HepG2 (cell line): Measurements from ENCODE around the gene DDX18. TPM values are rescaled to one million over a fixed set of nuclear protein-coding genes. Genes with fewer than 3 reads are reported as not detected.

Source experiments
- ARNT2 ChIP-seq: sonication (generic); formaldehyde crosslinking; IDR thresholded peaks from 2 replicates; pipeline ENCODE4 v1.8.0; 2022; ENCODE audit warnings: mild to moderate bottlenecking, low read depth, missing genetic modification reagents, moderate library complexity
- ATF2 ChIP-seq: sonication (generic); formaldehyde crosslinking; IDR thresholded peaks from 2 replicates; pipeline ENCODE4 v1.4.0; 2020; ENCODE audit warnings: missing genetic modification reagents
- CREM ChIP-seq, 2 experiments: sonication (generic) in 1 of 2; formaldehyde crosslinking in 1 of 2; IDR thresholded peaks; 2 replicates each; pipeline versions ENCODE4 v1.4.0 to v1.6.1; 2016 to 2020; ENCODE audit warnings: antibody characterized with exemption in 1 of 2, mild to moderate bottlenecking in 1 of 2, missing genetic modification reagents in 1 of 2
- CSRNP1 ChIP-seq: sonication (generic); formaldehyde crosslinking; IDR thresholded peaks from 2 replicates; pipeline ENCODE4 v1.8.1; 2023; ENCODE audit warnings: mild to moderate bottlenecking, missing genetic modification reagents
- ESRRA ChIP-seq: sonication (generic); formaldehyde crosslinking; IDR thresholded peaks from 2 replicates; pipeline ENCODE4 v1.5.1; 2020; ENCODE audit warnings: mild to moderate bottlenecking, low read depth, missing genetic modification reagents
- GATA4 ChIP-seq: sonication (generic); IDR thresholded peaks from 2 replicates; pipeline ENCODE4 v1.6.1; 2016; ENCODE audit warnings: antibody characterized with exemption, low read depth, borderline replicate concordance
- LCORL ChIP-seq, 2 experiments: fragments of 450-650 bp in 1 of 2; sonication (generic) in 1 of 2; formaldehyde crosslinking in 1 of 2; IDR thresholded peaks; 2 replicates each; pipeline versions ENCODE4 v1.5.0 to v1.6.1; 2017 to 2020; ENCODE audit warnings: antibody characterized with exemption in 1 of 2, missing genetic modification reagents in 1 of 2
- MIER3 ChIP-seq: IDR thresholded peaks from 2 replicates; pipeline ENCODE4 v1.6.1; 2016; ENCODE audit warnings: missing compliant biosample characterization, borderline replicate concordance
- SOX5 ChIP-seq: IDR thresholded peaks from 2 replicates; pipeline ENCODE4 v1.6.1; 2016; ENCODE audit warnings: borderline replicate concordance
- ZBTB33 ChIP-seq: sonication (generic); formaldehyde crosslinking; IDR thresholded peaks from 2 replicates; pipeline ENCODE4 v1.4.0; 2020; ENCODE audit warnings: missing genetic modification reagents
- ZKSCAN1 ChIP-seq: fragments of 150-350 bp; IDR thresholded peaks from 2 replicates; pipeline ENCODE4 v1.6.1; 2014; ENCODE audit warnings: low read length
- ZNF10 ChIP-seq: sonication (generic); formaldehyde crosslinking; IDR thresholded peaks from 2 replicates; pipeline ENCODE4 v1.4.0; 2020; ENCODE audit warnings: mild to moderate bottlenecking, low read depth, missing genetic modification reagents, borderline replicate concordance
- ZNF207 ChIP-seq: fragments of 450-650 bp; IDR thresholded peaks from 2 replicates; pipeline ENCODE4 v1.6.1; 2016; ENCODE audit warnings: antibody characterized with exemption, borderline replicate concordance
- ZNF292 ChIP-seq: sonication (generic); formaldehyde crosslinking; IDR thresholded peaks from 2 replicates; pipeline ENCODE4 v1.8.1; 2022; ENCODE audit warnings: mild to moderate bottlenecking, low read depth, missing genetic modification reagents, borderline replicate concordance
- ZNF333 ChIP-seq: sonication (generic); formaldehyde crosslinking; IDR thresholded peaks from 2 replicates; pipeline ENCODE4 v1.4.0; 2020; ENCODE audit warnings: mild to moderate bottlenecking, missing genetic modification reagents, borderline replicate concordance
- ZNF501 ChIP-seq: sonication (generic); formaldehyde crosslinking; IDR thresholded peaks from 2 replicates; pipeline ENCODE4 v1.5.1; 2020; ENCODE audit warnings: mild to moderate bottlenecking, moderate library complexity, missing genetic modification reagents
- ZNF639 ChIP-seq: conservative IDR thresholded peaks from 2 replicates; pipeline ENCODE4 v1.6.1; 2018; ENCODE audit warnings: missing genetic modification reagents
- ZNF737 ChIP-seq: sonication (generic); formaldehyde crosslinking; IDR thresholded peaks from 2 replicates; pipeline ENCODE4 v1.5.0; 2020; ENCODE audit warnings: missing genetic modification reagents, mild to moderate bottlenecking, borderline replicate concordance
- polyA plus RNA-seq, 8 experiments: library from polyadenylated mRNA; depleted of rRNA in 3 of 8; stranded (reverse) in 7 of 8; unstranded in 1 of 8; fragments of >200 nt; fragmentation: Illumina TruSeq in 4 of 8; extraction: Trizol in 4 of 8; gene quantifications; 2 replicates each; pipeline versions ENCODE4 v1.2.1 to v1.2.3, GENCODE V29; 2011 to 2016; ENCODE audit warnings: low read depth in 4 of 8, missing spikeins in 1 of 8, mixed read lengths in 1 of 8; ENCODE audit not compliant: insufficient read depth in 1 of 8
- total RNA-seq, 5 experiments: library from RNA; depleted of rRNA; stranded (reverse); fragments of >200 nt; fragmentation: Illumina TruSeq; extraction: Trizol; gene quantifications; 2 replicates each; pipeline ENCODE4 v1.2.3, GENCODE V29; 2016; ENCODE audit warnings: low read depth in 1 of 5

The DDX18 gene
- total and polyA plus RNA-seq, 2 of the 13 experiments (the other 11 are each of a cell fraction or from before 2014, with no cell fraction given), result 64.0 to 134 TPM

GRCh38 chr2:117814417-117815264, at the start of gene DDX18 (continued):
- TF ChIP-seq ZBTB33 (CRISPR knock-in tag), result peak; percentile 78
- peak; percentile 94 for TF ChIP-seq ATF2
- TF ChIP-seq ZNF737 (CRISPR knock-in tag), result no peak
- no peak for TF ChIP-seq ZNF10
- TF ChIP-seq ZNF292 (CRISPR knock-in tag), result peak; percentile 82
- TF ChIP-seq MIER3 (CRISPR knock-in tag), result peak; percentile 77; the same call in 1 of the 2 replicates
- peak; percentile 99 for TF ChIP-seq ZNF501 (CRISPR knock-in tag)
- TF ChIP-seq ZKSCAN1, result peak; percentile 49; the same call in 1 of the 2 replicates
- TF ChIP-seq ZNF333 (CRISPR knock-in tag), result peak; percentile 98
- TF ChIP-seq SOX5, result peak; percentile 74; the same call in 1 of the 2 replicates
- peak; percentile 89 for TF ChIP-seq CSRNP1 (CRISPR knock-in tag)
- peak; percentile 99 for TF ChIP-seq CREM (IDR thresholded peaks at IDR 0.05)
- peak; percentile 56; the same call in 1 of the 2 replicates for TF ChIP-seq CREM (CRISPR knock-in tag; IDR thresholded peaks at IDR 0.05)
- no peak for TF ChIP-seq ZNF207
- TF ChIP-seq ZNF639, result peak; percentile 93
- peak; percentile 88 for TF ChIP-seq ARNT2 (CRISPR knock-in tag)
- no peak for TF ChIP-seq LCORL (IDR thresholded peaks at IDR 0.05)
- peak; percentile 95 for TF ChIP-seq LCORL (CRISPR knock-in tag; IDR thresholded peaks at IDR 0.05)
- peak; percentile 49; the same call in 1 of the 2 replicates for TF ChIP-seq GATA4
- TF ChIP-seq ESRRA (CRISPR knock-in tag), result peak; percentile 75
